ENCODE data around the gene AHCY. TPM values are rescaled to one million over a fixed set of nuclear protein-coding genes. Genes with fewer than 3 reads are reported as not detected.
A peak's percentile ranks its signal among the peaks of the same experiment; 100 is the strongest.

The AHCY gene
- total RNA-seq, 4 donors from 2014 or later, result 99.0 to 146 (median 137) TPM

- intact Hi-C loops (cut with DNase I), result no loop called here
- Histone ChIP-seq H3K9me3 (no peaks in the 10 kb centered on the region), H3K27me3 (no peaks in the 10 kb centered on the region), H3K4me1 (peaks cover 17 to 43% (median 20%) of the 10 kb centered on the region in 3 donors), H3K4me3 (no peak overlapping the region), H3K27ac (peak overlapping the region; percentile 5 to 48 (median 33)), H3K36me3 (no peaks in the 10 kb centered on the region)
- WGBS, 2 donors, result 39 to 58% methylated on average over 19 of the region's 19 CpGs
- TF ChIP-seq CTCF (IDR thresholded peaks at IDR 0.05), result no peak
- no peak for DNase-seq
These were observed 2.4 kb upstream of the AHCY start for GRCh38 chr20:34305333-34306230.

DNA sequence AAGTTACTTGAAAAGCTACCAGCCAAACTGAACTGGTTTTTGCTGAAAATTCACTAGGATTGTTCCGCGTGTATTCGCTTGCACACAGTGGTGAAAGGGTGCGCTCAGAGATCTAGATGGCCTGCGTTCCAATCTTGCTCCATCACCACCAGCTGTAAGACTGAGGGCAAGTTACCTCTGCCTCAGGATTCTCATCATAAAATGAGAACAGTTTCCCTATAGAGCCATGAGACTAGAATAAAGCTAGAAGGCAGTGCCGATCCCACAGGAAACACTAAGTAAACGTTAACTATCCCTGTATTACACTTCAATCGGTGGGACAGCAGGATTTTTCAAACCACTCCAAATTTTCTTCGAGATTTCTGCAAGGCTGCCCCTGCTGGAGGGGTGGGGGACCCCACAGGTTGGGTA, 838 bp downstream of the AHCY start:
- peaks cover 17 to 57% (median 20%) of the 10 kb centered on the region in 3 donors for H3K4me1 ChIP-seq
- 14 to 31% methylated on average over 9 of the region's 9 CpGs for WGBS, 2 donors
- no peaks in the 10 kb centered on the region for H3K27me3 ChIP-seq
- no peaks in the 10 kb centered on the region for H3K9me3 ChIP-seq
- no peak for DNase-seq
- TF ChIP-seq POLR2A (IDR thresholded peaks at IDR 0.05) (no peak), CTCF (IDR thresholded peaks at IDR 0.05) (peak in 1 of 6 experiments; percentile 18)
- no peaks in the 10 kb centered on the region for H3K36me3 ChIP-seq
- peak overlapping the region; percentile 94 to 97 (median 94) for H3K27ac ChIP-seq
- H3K4me3 ChIP-seq, result peak overlapping the region; percentile 69 to 87 (median 78)
- intact Hi-C loops (cut with DNase I), result no loop called here

GRCh38 chr20:34301587-34302311, 1.4 kb downstream of the AHCY start:
- Histone ChIP-seq H3K27ac (peak overlapping the region; percentile 94 to 97 (median 94)), H3K36me3 (no peaks in the 10 kb centered on the region), H3K4me1 (peaks cover 17 to 59% (median 20%) of the 10 kb centered on the region in 3 donors), H3K4me3 (peak overlapping the region; percentile 69 to 87 (median 78)), H3K9me3 (no peaks in the 10 kb centered on the region), H3K27me3 (no peaks in the 10 kb centered on the region)
- no peak for TF ChIP-seq CTCF (IDR thresholded peaks at IDR 0.05)
- no peak for TF ChIP-seq POLR2A (IDR thresholded peaks at IDR 0.05)
- 83 to 84% methylated on average over 12 to 17 of the region's 17 CpGs for WGBS, 2 donors
- intact Hi-C loops (cut with DNase I), result no loop called here
- DNase-seq, result no peak

- WGBS, 2 donors, result 50 to 53% methylated on average over 6 to 7 of the region's 7 CpGs
- Histone ChIP-seq H3K9me3 (no peaks in the 10 kb centered on the region), H3K27me3 (no peaks in the 10 kb centered on the region), H3K4me1 (peaks cover 17 to 61% (median 20%) of the 10 kb centered on the region in 3 donors), H3K27ac (peak overlapping the region in 3 of 4 donors; percentile 2 to 97 (median 94)), H3K36me3 (no peaks in the 10 kb centered on the region), H3K4me3 (peak overlapping the region in 1 of 4 donors; percentile 15)
- intact Hi-C loops (cut with DNase I), result no loop called here
- DNase-seq, result no peak
- TF ChIP-seq POLR2A (IDR thresholded peaks at IDR 0.05) (no peak), CTCF (IDR thresholded peaks at IDR 0.05) (no peak)
These were observed 2.2 kb downstream of the AHCY start for GRCh38 chr20:34300809-34301586.
